ENCODE data around the gene RNF31. TPM values are rescaled to one million over a fixed set of nuclear protein-coding genes. Genes with fewer than 3 reads are reported as not detected.

Gene RNF31
- total and polyA plus RNA-seq, 2 of the 13 experiments (the other 11 are each of a cell fraction or from before 2014, with no cell fraction given), result 48.2 to 86.8 TPM

GRCh38 chr14:24195186-24196070 is 48.1 kb downstream of the RNF31 start, which contains the start of gene TM9SF1 (continued):
- TF ChIP-seq ZBTB46 (CRISPR knock-in tag; IDR thresholded peaks at IDR 0.05; ENCODE audit: borderline replicate concordance) (peak; percentile 97), TFDP2 (CRISPR knock-in tag; IDR thresholded peaks at IDR 0.05) (peak; percentile 100), CHD4 (IDR thresholded peaks at IDR 0.05; ENCODE audit: borderline replicate concordance, low read length) (no peak), ZFYVE20 (CRISPR knock-in tag; IDR thresholded peaks at IDR 0.05; ENCODE audit: borderline replicate concordance, low read depth) (peak; percentile 91), ZEB1 (IDR thresholded peaks at IDR 0.05; ENCODE audit: insufficient replicate concordance, low read depth) (no peak), ZNF850 (CRISPR knock-in tag; conservative IDR thresholded peaks at IDR 0.05) (no peak), ZNF362 (CRISPR knock-in tag; IDR thresholded peaks at IDR 0.05; ENCODE audit: borderline replicate concordance) (peak; percentile 85), MEIS1 (CRISPR knock-in tag; IDR thresholded peaks at IDR 0.05; ENCODE audit: borderline replicate concordance) (peak; percentile 100), CBX1 (IDR thresholded peaks at IDR 0.05; ENCODE audit: low read depth) (peak; percentile 83), NCOA5 (CRISPR knock-in tag; IDR thresholded peaks at IDR 0.05) (peak; percentile 95), MED8 (CRISPR knock-in tag; IDR thresholded peaks at IDR 0.05; ENCODE audit: insufficient replicate concordance) (no peak), SRF (IDR thresholded peaks at IDR 0.05; ENCODE audit: low read depth, low read length) (peak; percentile 66; the same call in 1 of the 2 replicates), ZNF704 (CRISPR knock-in tag; IDR thresholded peaks at IDR 0.05; ENCODE audit: borderline replicate concordance) (peak; percentile 99), ZNF746 (CRISPR knock-in tag; IDR thresholded peaks at IDR 0.05) (no peak), KLF9 (CRISPR knock-in tag; IDR thresholded peaks at IDR 0.05; ENCODE audit: low read depth) (peak; percentile 97), STAT5B (CRISPR knock-in tag; IDR thresholded peaks at IDR 0.05) (peak; percentile 72; the same call in 1 of the 2 replicates), HMG20A (CRISPR knock-in tag; IDR thresholded peaks at IDR 0.05; ENCODE audit: borderline replicate concordance) (0 out of 2 replicates have a peak, but pooled peaks have one; percentile 32), ZNF510 (CRISPR knock-in tag; IDR thresholded peaks at IDR 0.05; ENCODE audit: low read depth) (peak; percentile 100), ZNF224 (CRISPR knock-in tag; IDR thresholded peaks at IDR 0.05) (peak; percentile 100), MBD4 (IDR thresholded peaks at IDR 0.05; ENCODE audit: borderline replicate concordance, low read length) (no peak), TEAD2 (CRISPR knock-in tag; IDR thresholded peaks at IDR 0.05) (peak; percentile 96), ZNF841 (CRISPR knock-in tag; IDR thresholded peaks at IDR 0.05; ENCODE audit: borderline replicate concordance) (no peak), ATF4 (CRISPR knock-in tag; IDR thresholded peaks at IDR 0.05) (no peak)

Measured in HepG2 (cell line).